Measurements from ENCODE around the gene OLFML1. TPM values are rescaled to one million over a fixed set of nuclear protein-coding genes. Genes with fewer than 3 reads are reported as not detected.

The OLFML1 gene
- total RNA-seq, 3 donors from 2014 or later (not counting 1 experiment from before 2014, with no cell fraction given), result not detected

GRCh38 chr11:7501251-7501650 lies 15.9 kb downstream of the OLFML1 start:
- H3K9me3 ChIP-seq (ENCODE audit: control insufficient read depth, insufficient read depth, low read length), result no peaks in the 10 kb centered on the region
- no peaks in the 10 kb centered on the region for H3K36me3 Mint-ChIP-seq
- no peaks in the 10 kb centered on the region for H3K9me3 Mint-ChIP-seq
- no peaks in the 10 kb centered on the region for H3K27me3 ChIP-seq (ENCODE audit: control insufficient read depth, insufficient read depth, low read length)
- H3K36me3 ChIP-seq (ENCODE audit: control insufficient read depth, insufficient read depth, low read length), result no peaks in the 10 kb centered on the region
- no peak overlapping the region for H3K4me3 Mint-ChIP-seq
- peaks cover 3 to 4% of the 10 kb centered on the region in 2 donors for H3K4me1 Mint-ChIP-seq
- ATAC-seq (no peak), DNase-seq (no peak)
- H3K4me3 ChIP-seq (ENCODE audit: low read length), result no peak overlapping the region
- 98% methylated on average over 3 of the region's 3 CpGs for WGBS (ENCODE audit: insufficient coverage)
- no peak overlapping the region for H3K27ac Mint-ChIP-seq
- no peaks in the 10 kb centered on the region for H3K27me3 Mint-ChIP-seq (ENCODE audit: low read depth in 2 of 2)
- no peak for TF ChIP-seq CTCF (IDR thresholded peaks at IDR 0.05)
- intact Hi-C loops (cut with micrococcal nuclease), result no loop called here
- no peak overlapping the region for H3K27ac ChIP-seq (ENCODE audit: low read length)
- H3K4me1 ChIP-seq (ENCODE audit: control insufficient read depth, insufficient read depth, low read length), result no peaks in the 10 kb centered on the region

- no peak for ATAC-seq
- Mint-ChIP-seq H3K36me3 (no peaks in the 10 kb centered on the region), H3K4me1 (no peaks in the 10 kb centered on the region), H3K27me3 (ENCODE audit: low read depth in 2 of 2) (no peaks in the 10 kb centered on the region), H3K27ac (no peak overlapping the region), H3K9me3 (no peaks in the 10 kb centered on the region), H3K4me3 (no peak overlapping the region)
- DNase-seq, result no peak
- intact Hi-C loops (cut with micrococcal nuclease), result no loop called here
- TF ChIP-seq CTCF (IDR thresholded peaks at IDR 0.05), result no peak
- no peaks in the 10 kb centered on the region for H3K9me3 ChIP-seq (ENCODE audit: control insufficient read depth, insufficient read depth, low read length)
- H3K4me3 ChIP-seq (ENCODE audit: low read length), result no peak overlapping the region
- H3K36me3 ChIP-seq (ENCODE audit: control insufficient read depth, insufficient read depth, low read length), result no peaks in the 10 kb centered on the region
- no peaks in the 10 kb centered on the region for H3K4me1 ChIP-seq (ENCODE audit: control insufficient read depth, insufficient read depth, low read length)
- 86% methylated on average over 4 of the region's 4 CpGs for WGBS (ENCODE audit: insufficient coverage)
- H3K27ac ChIP-seq (ENCODE audit: low read length), result no peak overlapping the region
- no peaks in the 10 kb centered on the region for H3K27me3 ChIP-seq (ENCODE audit: control insufficient read depth, insufficient read depth, low read length)
Observed at GRCh38 chr11:7501894-7502293, 16.6 kb downstream of the OLFML1 start.

- intact Hi-C loops (cut with micrococcal nuclease), result no loop called here
- H3K36me3 Mint-ChIP-seq, result no peaks in the 10 kb centered on the region
- H3K4me1 Mint-ChIP-seq, result no peaks in the 10 kb centered on the region
- H3K9me3 ChIP-seq (ENCODE audit: control insufficient read depth, insufficient read depth, low read length), result no peaks in the 10 kb centered on the region
- no peak overlapping the region for H3K27ac ChIP-seq (ENCODE audit: low read length)
- H3K36me3 ChIP-seq (ENCODE audit: control insufficient read depth, insufficient read depth, low read length), result no peaks in the 10 kb centered on the region
- H3K4me3 Mint-ChIP-seq, result no peak overlapping the region
- H3K27me3 Mint-ChIP-seq (ENCODE audit: low read depth in 2 of 2), result no peaks in the 10 kb centered on the region
- H3K27ac Mint-ChIP-seq, result no peak overlapping the region
- 77% methylated on average over 2 of the region's 3 CpGs for WGBS (ENCODE audit: insufficient coverage)
- no peak overlapping the region for H3K4me3 ChIP-seq (ENCODE audit: low read length)
- H3K9me3 Mint-ChIP-seq, result no peaks in the 10 kb centered on the region
- no peak for TF ChIP-seq CTCF (IDR thresholded peaks at IDR 0.05)
- no peaks in the 10 kb centered on the region for H3K4me1 ChIP-seq (ENCODE audit: control insufficient read depth, insufficient read depth, low read length)
- DNase-seq, result no peak
- ATAC-seq, result no peak
- H3K27me3 ChIP-seq (ENCODE audit: control insufficient read depth, insufficient read depth, low read length), result no peaks in the 10 kb centered on the region
Observed at GRCh38 chr11:7506243-7506642, 20.9 kb downstream of the OLFML1 start.

GRCh38 chr11:7508087-7508486 lies 22.8 kb downstream of the OLFML1 start:
- Histone ChIP-seq H3K4me1 (ENCODE audit: control insufficient read depth, insufficient read depth, low read length) (peaks cover 13% of the 10 kb centered on the region), H3K27ac (ENCODE audit: low read length) (no peak overlapping the region), H3K9me3 (ENCODE audit: control insufficient read depth, insufficient read depth, low read length) (no peaks in the 10 kb centered on the region), H3K36me3 (ENCODE audit: control insufficient read depth, insufficient read depth, low read length) (no peaks in the 10 kb centered on the region), H3K27me3 (ENCODE audit: control insufficient read depth, insufficient read depth, low read length) (no peaks in the 10 kb centered on the region), H3K4me3 (ENCODE audit: low read length) (no peak overlapping the region)
- no peak for ATAC-seq
- Mint-ChIP-seq H3K36me3 (no peaks in the 10 kb centered on the region), H3K27me3 (ENCODE audit: low read depth in 2 of 2) (no peaks in the 10 kb centered on the region), H3K9me3 (no peaks in the 10 kb centered on the region), H3K27ac (no peak overlapping the region), H3K4me3 (no peak overlapping the region), H3K4me1 (peaks cover 10 to 11% of the 10 kb centered on the region in 2 donors)
- no peak for DNase-seq
- no peak for TF ChIP-seq CTCF (IDR thresholded peaks at IDR 0.05)
- intact Hi-C loops (cut with micrococcal nuclease), result no loop called here
- 92% methylated on average over 3 of the region's 3 CpGs for WGBS (ENCODE audit: insufficient coverage)

Data from natural killer cell (primary cell).